Measurements from ENCODE around the gene C1orf116.

C1orf116 gene

DNA sequence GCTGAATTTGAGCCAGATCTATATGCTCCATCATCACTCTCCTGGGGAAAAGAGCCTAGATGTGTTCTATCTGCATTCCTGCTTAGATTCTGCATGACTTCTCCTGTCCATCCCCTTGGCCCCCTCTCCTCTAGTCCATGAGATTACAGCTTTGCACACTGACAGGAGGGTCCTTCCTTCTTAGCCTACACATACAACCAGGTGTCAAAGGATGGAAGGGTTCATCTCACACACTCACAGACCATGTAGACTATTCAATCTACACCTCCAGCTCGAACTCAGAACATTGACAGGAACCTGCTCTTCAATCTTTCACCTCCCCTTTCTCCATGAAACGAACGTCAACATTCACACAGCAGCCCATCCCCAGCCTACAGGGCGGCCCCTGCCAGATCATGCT lies 13.8 kb downstream of the C1orf116 start:
- no peak for DNase-seq

DNA sequence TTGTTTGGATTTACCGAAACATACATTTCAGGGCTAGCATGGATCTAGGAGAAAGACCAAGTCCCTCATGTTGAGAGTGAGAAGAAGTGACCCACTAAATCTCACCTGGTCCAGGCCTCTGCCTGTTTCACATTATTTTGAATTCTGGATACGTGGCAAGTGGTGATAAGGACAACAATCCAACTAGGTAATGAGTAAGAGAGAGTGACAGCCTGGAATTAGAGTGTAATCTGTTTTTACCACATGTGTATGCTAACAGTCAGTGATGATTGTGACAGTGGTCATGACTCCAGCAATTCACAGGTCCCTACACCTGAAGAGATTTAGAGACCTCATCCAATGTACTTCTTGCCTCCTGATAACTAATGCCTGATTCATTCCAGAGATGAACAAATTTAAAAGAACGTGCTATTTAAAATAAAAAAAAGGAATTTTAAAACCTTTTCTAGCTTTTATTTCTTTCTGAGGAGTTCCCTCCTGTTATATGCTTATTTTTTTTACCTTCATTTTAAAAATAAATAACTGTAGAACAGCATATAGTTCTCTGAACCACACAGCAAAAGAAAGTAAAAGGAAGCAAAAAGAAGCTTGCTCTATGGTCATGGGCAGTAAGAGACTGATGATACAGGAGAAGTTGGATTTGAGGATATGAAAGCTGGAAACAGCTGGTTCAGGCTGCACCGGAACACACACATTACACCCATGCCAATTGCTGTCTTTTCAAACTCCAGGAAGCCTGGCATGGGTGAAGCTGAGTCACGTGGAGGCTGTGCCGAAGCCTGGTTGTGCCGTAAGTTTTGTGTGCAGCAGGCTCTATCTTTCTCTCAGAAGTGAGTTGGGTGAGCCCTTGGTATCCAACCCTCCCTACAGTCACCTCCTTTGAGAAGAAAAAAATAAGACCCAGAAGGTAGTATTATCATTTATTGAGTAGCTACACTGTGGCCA lies 14.7 kb downstream of the C1orf116 start:
- no peak for DNase-seq

DNA sequence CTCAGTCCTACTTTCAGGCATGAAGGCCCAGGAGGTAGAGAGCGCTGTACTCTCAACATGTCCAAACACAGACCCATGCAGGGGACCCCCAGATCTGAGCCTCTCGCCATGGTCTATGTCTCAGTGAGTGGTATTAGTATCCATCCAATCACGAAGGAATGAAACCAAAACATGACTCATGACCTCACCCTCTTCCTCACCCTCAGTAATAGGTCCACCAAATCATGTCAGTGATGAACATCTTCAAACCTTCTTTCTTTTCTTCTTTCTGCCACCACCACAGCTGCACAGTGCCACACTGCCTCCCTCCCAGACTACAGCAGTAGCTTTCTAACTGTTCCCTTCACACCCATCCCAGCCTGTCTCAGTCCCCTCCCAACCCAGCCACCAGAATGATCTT lies 16.8 kb downstream of the C1orf116 start:
- DNase-seq = no peak

DNA sequence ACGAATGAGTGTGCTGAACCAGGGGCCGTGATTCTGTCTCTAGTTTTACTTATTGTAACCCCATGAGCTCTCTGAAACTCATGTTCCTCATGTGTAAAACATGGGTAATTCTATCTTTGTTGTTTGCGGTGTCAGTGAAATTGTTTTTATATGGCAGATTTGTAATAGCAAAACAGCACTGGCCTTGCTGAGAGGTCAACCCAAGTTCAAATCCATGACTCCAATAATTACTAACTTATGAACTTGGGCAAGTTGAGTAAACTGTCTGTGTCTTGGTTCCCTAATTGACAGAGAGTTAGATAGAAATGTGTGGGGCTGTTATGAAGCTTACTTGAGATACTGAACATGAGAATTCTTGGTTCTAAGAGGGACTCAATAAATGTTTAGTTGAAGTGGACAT lies 17.8 kb downstream of the C1orf116 start:
- no peak for DNase-seq

DNA sequence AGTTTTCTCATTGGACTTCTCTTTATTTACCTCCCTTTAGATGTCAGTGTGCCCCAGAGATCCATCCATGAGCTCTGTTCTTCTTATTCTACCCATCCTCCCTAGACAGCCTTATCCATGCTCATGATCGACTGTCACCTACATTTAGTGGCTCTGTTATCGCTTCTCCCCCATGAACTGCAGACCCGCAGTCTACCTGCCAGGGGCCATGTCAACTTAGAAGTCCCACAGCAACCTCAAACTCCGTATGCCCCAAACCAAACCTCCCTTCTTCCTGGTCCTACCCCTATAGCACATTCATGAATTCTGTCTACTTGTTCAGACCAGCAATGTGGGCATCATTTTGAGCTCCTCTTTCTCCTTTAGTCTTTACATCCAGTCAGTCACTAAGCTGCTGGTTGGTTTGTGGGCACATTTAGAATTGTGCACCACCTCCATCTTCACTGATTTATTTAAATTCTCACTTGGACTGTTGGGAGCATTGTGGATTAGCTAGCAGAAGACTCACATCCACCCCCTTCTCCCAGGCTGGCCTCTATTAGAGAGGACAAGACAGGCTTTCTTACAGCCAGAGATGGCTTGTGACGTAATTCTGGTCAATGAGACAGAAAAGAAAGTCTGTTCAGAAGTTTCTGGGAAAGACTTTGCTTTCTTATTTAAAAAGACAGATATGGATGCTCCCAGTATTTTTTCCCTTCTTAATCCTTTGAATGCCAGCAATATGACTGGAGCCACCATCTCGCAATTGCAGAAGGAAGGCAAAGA lies 19.1 kb downstream of the C1orf116 start:
- no peak for DNase-seq

DNA sequence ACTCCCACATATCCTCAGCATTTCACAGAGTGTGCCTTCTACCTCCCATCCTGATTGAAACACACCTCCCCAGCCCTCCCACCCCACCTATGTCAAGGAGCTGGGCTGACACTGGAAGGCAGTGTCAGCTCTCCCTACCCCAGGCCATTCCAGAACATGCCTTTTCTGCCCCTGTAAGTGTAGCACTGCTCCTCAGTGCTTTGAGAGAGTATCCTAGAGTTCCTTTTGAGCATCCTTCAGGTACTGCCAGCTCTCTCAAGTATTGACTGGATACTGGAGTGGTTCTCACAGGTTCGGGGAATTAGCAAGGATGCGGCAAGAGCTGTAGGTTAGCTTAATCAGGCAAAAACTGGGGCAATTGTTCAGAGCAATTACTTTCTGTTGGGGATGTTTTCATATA lies 21.8 kb downstream of the C1orf116 start:
- DNase-seq = no peak

DNA sequence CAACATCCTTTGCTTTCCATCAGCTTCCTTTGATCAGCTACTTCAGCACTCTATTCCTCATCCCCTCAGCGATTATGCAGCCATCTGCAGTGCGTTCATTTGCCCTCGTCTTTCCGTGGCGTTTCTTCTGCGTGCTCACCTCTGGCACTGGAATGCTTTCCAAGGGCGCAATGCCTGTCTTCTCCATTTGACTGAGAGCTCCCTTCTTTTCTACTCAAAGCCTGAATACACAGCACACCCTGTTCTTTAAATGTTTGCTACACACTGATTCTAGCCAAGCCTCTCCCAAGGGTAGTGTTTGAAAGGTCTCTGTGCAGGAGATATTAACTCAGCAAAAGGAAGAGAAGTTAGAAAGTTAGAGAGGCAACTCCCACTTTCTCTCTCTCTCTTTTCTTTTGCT lies 22.6 kb downstream of the C1orf116 start:
- DNase-seq = no peak

DNA sequence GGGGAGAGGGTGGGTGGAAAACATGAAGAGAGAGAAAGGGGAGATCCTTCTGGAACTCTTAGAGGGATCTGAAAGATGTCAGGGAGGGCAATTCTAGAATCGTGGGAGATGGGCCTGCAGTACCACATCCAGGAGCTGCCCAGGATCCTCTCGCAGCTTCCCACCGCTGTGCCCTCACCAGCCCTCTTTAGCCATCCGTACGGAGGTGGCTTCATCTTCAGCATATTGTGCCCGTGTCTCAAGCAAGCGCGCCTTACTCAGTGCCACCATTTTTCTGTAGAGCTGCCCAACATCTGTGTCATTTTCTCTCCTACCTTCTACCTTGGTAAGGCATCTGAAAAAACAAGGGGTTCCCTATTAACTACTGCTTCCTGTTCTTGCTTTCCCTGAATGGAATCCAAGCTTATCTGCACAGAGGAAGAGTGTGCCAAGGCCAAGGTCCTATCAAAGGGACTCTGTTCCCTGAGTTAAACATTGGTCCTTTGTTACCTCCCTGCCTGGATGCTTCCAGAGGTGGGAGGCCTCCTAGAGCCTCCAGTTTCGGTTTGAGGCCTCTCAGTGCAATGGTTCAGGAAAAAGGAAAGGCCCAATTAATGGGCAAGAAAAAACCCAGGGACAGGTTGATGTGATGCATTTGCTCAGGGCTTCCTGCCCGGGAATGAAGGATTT lies 23.2 kb downstream of the C1orf116 start:
- DNase-seq = no peak

DNA sequence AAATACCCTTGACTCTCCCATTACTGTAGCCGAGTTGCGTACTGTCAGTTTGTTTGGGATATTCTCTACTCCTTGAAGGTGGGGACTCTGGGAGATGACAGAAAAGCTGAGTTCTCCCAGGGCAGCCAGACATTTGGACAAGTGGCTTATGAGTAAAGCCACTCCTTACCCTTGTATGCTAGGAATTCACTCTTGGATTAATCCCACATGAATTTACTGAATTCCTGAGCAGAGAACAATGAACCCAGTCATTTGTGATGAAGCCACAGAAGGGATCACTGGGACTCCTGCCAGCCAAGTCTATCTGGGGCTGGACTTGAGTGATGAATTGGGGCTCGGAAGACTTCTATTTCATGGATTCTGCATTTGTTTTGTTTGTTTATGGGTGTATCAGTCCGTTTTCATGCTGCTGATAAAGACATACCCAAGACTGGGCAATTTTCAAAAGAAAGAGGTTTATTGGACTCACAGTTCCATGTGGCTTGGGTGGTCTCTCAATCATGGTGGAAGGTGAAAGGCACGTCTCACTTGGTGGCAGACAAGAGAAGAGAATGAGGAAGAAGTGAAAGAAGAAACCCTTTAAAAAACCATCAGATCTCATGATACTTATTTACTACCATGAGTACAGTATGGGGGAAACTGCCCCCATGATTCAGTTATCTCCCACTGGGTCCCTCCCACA lies 25.1 kb downstream of the C1orf116 start:
- no peak for DNase-seq

DNA sequence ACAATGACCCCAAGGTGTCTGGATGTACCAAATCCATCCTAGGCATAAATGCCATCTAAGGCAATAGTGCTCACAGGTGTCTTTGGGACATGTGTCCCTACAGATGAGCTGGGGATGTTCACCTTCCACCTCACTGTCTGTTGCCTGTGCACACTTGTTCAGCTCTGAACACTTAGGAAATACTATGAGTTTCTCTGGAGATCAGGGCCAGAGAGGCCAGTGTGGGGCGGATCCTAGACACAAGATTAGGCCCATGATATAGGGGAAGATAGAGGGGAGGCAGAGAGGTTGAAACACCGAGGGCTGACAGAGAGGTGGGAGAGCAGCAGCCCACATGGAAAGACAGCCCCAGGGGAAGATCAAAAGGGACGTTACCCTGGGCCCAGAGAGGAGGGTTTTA lies 25.6 kb downstream of the C1orf116 start:
- DNase-seq = no peak

DNA sequence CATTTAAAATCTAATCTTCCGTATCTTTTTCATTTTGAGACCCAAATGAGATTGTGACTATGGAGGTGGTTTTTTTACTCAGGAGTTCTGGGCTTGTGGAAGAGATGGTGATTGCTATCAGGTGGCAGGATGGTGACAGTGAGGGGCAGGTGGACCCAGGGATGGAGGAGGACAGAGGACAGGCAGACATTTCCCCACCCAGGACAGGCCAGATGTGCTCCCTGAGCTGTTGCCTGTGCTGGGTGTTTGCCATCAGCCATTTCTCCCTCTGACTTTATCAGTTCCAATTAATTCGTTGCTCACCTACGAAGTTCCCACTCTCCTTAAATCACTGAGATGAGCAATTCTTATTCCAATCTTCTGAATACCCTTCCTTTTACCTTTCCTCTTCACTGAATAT lies 26.5 kb downstream of the C1orf116 start:
- DNase-seq = no peak

DNA sequence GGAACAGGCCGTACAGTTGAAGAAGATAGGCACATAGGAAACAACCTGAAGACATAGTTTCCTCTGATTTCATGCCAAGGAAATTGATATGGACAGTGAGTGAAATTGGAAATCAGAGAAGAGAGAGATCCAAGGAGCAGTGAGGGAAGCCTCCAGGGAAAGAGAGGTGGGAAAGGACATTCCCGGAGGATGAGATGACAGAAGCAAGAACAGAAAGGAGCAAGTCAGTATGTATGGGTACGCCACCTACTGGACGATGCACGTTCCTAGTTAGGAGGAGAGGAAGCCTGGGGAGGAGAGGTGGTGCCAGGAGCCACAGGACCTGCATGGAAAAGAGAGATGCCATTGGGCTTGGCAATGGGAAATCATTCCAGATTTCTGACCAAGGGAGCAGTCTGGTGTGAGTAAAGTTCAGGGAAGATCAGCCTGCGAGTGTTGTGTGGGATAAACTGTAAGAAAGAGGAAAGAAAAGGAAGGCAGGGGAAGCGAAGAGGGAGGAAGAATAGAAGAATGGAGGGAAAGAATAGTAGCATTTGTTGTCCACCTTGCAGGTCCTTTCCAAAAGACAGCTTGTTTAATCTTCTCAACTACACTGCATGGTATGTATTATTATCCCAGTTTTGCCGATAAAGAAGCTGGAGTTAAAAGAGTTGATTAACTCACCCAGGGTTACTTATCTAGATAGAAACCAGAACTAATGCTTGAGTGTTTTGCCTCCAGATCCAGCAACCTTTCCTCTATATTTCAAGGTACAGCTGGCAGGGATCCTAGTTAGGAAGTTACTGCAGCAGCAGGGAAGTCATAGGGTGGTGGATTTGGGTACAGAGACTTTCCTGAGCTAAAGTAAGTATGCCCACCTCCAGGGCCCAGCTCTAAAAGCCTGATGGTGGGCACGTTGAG lies 27.4 kb downstream of the C1orf116 start:
- DNase-seq = peak; percentile 21 to 23

DNA sequence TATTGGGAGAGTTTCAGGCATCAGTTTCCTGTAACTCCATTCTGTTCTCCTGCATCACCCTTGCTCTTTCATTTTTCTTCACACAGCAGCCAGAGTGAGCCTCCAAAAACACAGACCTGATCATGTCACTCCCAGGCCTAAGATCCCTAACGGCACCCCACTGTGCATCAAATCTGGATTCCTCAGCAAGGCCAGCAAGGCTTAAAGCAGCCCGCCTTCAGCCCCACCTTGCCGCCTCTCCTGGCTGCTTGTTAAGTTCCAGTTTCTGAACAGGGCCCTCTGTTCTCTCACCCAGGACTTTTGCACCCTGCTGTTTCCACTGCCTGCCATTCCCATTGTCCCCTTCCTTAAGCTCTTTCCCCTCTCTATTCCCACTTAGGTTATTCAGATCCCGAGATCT lies 29.3 kb downstream of the C1orf116 start:
- no peak for DNase-seq

DNA sequence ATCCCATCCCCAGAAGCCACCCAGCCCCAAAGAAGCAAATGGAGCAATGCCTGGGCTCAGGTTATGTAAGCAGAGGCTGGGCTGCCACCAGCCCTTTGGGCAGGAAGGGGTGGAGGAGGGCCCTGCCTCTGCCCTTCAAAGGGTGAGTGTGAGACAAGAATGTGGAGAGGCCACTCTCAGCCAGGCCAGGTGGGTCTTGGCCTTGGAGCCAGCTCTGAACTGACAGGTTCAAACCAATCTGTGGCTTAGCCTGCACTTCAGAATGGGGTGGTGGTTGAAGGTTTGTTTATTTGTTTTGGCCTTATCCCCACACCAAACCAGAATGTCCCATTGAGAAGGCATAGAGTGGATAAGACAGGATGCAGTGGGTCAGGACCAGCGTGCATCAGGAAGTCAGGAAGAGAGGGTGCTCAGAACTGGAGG lies 29.8 kb downstream of the C1orf116 start:
- no peak for DNase-seq

DNA sequence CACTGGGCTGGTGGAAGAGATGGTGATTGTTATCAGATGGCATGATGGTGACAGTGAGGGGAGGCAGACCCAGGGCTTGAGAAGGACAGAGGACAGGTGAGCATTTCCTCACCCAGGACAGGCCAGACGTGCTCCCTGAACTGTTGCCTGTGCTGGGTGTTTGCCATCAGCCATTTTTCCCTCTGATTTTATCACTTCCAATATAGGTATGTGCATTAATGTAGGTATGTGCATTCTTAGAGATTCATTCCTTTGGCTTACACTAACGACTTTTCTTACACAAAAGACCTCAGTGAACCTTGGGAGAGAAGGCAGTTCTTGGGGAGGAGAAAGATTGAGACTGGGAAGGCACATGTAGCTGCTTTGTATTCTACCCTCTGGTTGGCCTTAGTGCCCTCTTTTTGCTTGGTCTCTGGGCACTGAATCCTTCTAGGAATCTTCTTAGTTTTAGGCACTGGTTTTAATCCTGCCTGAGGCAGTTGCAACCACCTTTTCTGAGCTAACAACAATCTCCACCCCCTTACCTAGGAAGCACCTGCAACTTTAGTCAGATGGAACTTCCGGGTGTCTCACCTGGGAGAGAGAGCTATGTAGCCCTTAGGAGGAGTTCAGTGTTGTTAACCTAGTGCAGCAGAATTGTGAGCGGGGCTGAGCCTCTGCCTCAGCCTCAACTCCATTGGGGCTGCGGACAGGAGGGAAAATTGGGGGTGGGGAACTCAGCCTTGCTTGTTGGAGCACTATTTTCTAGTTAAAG lies 30.9 kb downstream of the C1orf116 start:
- no peak for DNase-seq

DNA sequence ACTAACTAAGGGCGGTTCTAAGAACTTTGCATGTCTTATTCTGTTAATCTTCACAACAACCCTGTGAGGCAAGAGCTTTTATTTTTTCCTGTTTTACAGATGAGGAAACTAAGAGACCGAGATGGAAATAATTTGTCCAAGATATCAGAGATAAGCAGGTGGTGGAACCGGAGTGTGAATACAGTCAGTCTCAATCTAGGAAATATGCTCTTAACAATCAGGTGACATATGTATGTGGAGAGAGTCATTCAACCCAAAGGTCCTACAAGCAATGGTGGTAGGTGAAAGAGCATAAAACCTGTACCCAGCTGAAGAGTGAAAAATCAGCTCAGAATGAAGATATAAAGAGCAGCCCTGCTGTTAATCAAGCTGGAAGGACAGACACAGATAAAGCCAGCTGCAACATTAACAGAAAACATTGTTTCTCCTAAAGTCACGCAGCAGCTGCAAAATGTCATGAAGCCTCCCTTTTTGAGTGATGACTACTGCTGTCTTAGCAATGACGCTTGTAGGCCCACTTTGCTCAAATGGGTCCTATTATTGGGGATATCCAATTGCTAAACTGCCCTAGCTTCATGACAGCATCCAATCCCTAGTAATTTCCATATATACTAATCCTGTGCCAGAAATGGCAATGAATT lies 31.8 kb downstream of the C1orf116 start:
- DNase-seq = no peak

DNA sequence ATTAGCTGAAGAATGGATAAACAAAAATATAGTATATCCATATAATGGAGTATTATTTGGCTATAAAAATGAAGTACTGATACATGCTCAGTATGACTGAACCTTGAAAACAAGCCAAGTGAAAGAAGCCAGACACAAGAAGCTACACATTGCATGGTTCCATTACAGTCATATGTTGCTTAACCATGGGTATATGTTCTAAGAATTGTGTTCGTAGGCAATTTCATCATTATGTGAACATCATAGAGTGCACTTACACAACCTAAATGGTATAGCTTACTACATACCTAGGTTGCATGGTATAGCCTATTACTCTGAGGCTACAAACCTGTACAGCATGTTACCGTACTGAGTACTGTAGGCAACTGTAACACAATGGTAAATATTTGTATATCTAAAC lies 33.7 kb downstream of the C1orf116 start:
- DNase-seq = no peak

DNA sequence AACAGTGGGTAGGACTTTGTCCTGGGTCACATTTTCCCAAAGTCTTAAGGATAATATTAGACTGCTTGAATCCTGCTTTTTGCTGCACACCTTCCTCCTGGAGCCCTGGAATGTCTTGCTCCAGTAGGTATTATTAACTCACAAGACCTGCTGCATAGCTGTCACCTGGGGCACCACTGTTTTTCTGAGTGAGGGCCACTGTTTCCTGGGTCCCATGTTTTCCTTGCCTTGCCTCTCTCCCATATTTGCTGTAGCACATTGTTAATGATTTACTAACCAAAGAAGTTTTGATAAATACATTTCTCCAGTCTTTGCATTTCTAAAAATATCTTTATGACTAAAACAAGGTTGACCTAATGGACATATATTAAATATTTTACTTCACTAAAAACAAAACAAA lies 39.8 kb downstream of the C1orf116 start:
- no peak for DNase-seq

DNA sequence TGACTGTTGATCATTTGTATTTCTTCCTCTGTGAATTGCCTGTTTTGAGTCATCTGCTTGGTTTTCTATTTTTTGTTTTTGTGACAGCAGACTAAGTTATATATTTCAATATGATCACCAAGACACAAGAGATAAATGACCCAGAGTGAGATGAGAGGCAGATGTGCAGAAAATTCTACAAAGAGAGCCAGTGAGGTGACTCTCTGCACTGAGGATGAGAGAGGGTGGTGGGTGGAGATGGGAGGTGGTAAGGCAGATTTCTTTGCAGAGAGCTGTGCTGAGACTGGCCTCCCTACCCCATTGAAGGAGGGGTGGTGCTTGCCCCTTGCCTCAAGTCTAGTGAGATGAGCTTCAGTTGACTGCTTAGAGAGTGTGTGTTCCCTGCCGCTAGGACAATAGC lies 44.7 kb downstream of the C1orf116 start:
- DNase-seq = no peak

DNA sequence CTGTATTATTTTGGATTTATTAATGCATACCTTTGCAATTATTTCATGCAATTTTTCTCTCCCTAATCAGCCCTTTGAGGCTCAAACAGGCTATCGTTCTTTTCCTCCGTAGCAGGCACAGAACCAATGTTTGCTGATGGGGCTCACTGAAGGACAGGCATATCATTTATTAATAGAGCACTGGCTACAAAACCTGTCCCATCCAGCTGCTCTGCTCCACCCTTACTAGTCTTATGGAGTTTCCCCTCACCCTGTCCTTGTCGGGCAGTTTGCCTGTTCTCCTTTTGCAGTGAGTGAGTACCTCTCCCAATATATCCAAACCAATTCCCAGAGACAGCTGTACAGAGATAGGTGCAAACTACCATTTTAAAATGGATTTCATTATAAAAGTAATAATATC lies 45.7 kb downstream of the C1orf116 start:
- DNase-seq = no peak

DNA sequence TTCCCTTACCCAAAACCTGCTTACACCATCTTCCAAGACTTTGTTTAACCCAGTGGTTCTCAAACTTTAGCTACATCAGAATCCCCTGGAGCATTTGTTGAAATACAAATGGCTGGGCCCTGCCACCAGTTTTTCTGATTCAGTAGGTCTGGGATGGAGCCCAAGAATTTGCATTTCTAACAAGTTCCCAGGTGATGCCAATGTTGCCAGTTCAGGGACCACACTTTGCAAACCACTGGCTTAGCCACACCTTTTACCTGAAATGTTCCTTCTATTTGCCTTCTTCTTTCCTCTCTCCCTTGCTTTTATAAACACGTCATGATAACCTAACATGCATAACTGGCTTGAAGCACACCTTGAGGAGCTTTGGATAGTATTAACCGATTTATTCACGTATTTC lies 46.2 kb downstream of the C1orf116 start:
- DNase-seq = no peak
